Fibroblast of lung (primary cell): ENCODE data around the gene RIOK1. TPM values are rescaled to one million over a fixed set of nuclear protein-coding genes. Genes with fewer than 3 reads are reported as not detected.

ENCODE experiments used
- DNase-seq, 2 donors: peaks; one replicate each; pipeline versions ENCODE4 v3.0.0 to v3.0.0-alpha.2; 2010; ENCODE audit warnings: low read depth in 2 of 2
- H2AFZ ChIP-seq: 2 replicates; pipeline ENCODE4 v1.5.1; 2012; ENCODE audit warnings: low read length, control low read depth, inconsistent platforms
- H3K27ac ChIP-seq: 2 replicates; pipeline ENCODE4 v1.5.1; 2011; ENCODE audit warnings: low read length, control low read depth; ENCODE audit not compliant: insufficient read depth
- H3K27me3 ChIP-seq: 2 replicates; pipeline ENCODE4 v1.5.1; 2011; ENCODE audit warnings: mild to moderate bottlenecking, low read length; ENCODE audit not compliant: control insufficient read depth, insufficient read depth
- H3K36me3 ChIP-seq: 2 replicates; pipeline ENCODE4 v1.5.1; 2011; ENCODE audit warnings: low read length; ENCODE audit not compliant: control insufficient read depth, insufficient read depth
- H3K4me1 ChIP-seq: 2 replicates; pipeline ENCODE4 v1.5.1; 2011; ENCODE audit warnings: low read length; ENCODE audit not compliant: control insufficient read depth, insufficient read depth; ENCODE audit errors: extremely low read depth
- H3K4me2 ChIP-seq: 2 replicates; pipeline ENCODE4 v1.5.1; 2011; ENCODE audit warnings: low read length, control low read depth; ENCODE audit not compliant: insufficient read depth; ENCODE audit errors: extremely low read depth
- H3K4me3 ChIP-seq, 4 experiments: fragments of 200-600 bp in 1 of 4; sonication (generic) in 1 of 4; replicated peaks in 1 of 4; 2 replicates each; pipeline ENCODE4 v1.5.1; 2011 to 2016; ENCODE audit warnings: low read length in 4 of 4, low read depth in 3 of 4, mild to moderate bottlenecking in 3 of 4, control low read depth in 2 of 4, inconsistent platforms in 1 of 4, mixed read lengths in 1 of 4; ENCODE audit not compliant: insufficient read depth in 1 of 4; ENCODE audit errors: control extremely low read depth in 1 of 4
- H3K79me2 ChIP-seq: 2 replicates; pipeline ENCODE4 v1.5.1; 2012; ENCODE audit warnings: mild to moderate bottlenecking, low read length, inconsistent platforms; ENCODE audit not compliant: control insufficient read depth, insufficient read depth
- H3K9ac ChIP-seq: 2 replicates; pipeline ENCODE4 v1.5.1; 2011; ENCODE audit warnings: mild to moderate bottlenecking, low read length, control low read depth; ENCODE audit not compliant: insufficient read depth
- H3K9me3 ChIP-seq: 2 replicates; pipeline ENCODE4 v1.5.1; 2012; ENCODE audit warnings: low read depth, low read length; ENCODE audit not compliant: control insufficient read depth, insufficient read depth
- H4K20me1 ChIP-seq: 2 replicates; pipeline ENCODE4 v1.5.1; 2011; ENCODE audit warnings: low read length; ENCODE audit not compliant: control insufficient read depth, insufficient read depth; ENCODE audit errors: extremely low read depth
- EZH2 ChIP-seq: IDR thresholded peaks from 2 replicates; pipeline ENCODE4 v1.5.1; 2012; ENCODE audit warnings: low read length, control low read depth, mild to moderate bottlenecking; ENCODE audit errors: missing control alignments
- polyA plus RNA-seq, 2 donors: library from polyadenylated mRNA; depleted of rRNA in 1 of 2; stranded (reverse) in 1 of 2; unstranded in 1 of 2; fragments of >200 nt; gene quantifications; 2 replicates each; pipeline ENCODE4 v1.2.1, GENCODE V29; 2011 to 2012; ENCODE audit warnings: missing spikeins in 1 of 2
- total RNA-seq: library from RNA; depleted of rRNA; stranded (reverse); fragments of >200 nt; gene quantifications from 2 replicates; pipeline ENCODE4 v1.2.1, GENCODE V29; 2014
- TF ChIP-seq, protein P1 (sequence below), 2 donors: IDR thresholded peaks in 1 of 2; conservative IDR thresholded peaks in 1 of 2; 1 replicate in 1 of 2; 2 replicates in 1 of 2; pipeline ENCODE4 v1.5.1; 2011 to 2012; ENCODE audit warnings: low read length in 2 of 2, control low read depth in 1 of 2, inconsistent platforms in 1 of 2, low read depth in 1 of 2, mild to moderate bottlenecking in 1 of 2

Gene RIOK1
- total and polyA plus RNA-seq, 2 donors (not counting 1 experiment from before 2014, with no cell fraction given) = 11.9 to 28.7 TPM

- no peak overlapping the region for H3K27ac ChIP-seq
- H3K9ac ChIP-seq = no peak overlapping the region
- no peaks in the 10 kb centered on the region for H3K27me3 ChIP-seq
- DNase-seq = no peak
- H4K20me1 ChIP-seq = no peaks in the 10 kb centered on the region
- H3K4me1 ChIP-seq = peaks cover 4% of the 10 kb centered on the region
- H3K9me3 ChIP-seq = no peaks in the 10 kb centered on the region
- TF ChIP-seq EZH2 = no peak
- peaks cover 25% of the 10 kb centered on the region for H3K79me2 ChIP-seq
- peak overlapping the region; percentile 98 for H3K4me2 ChIP-seq
- no peak overlapping the region for H2AFZ ChIP-seq
- no peaks in the 10 kb centered on the region for H3K36me3 ChIP-seq
- H3K4me3 ChIP-seq = peak overlapping the region in 3 of 4 experiments; percentile 91 to 93 (median 93)
Measured at GRCh38 chr6:7391151-7391550, 1.5 kb downstream of the RIOK1 start.

DNA sequence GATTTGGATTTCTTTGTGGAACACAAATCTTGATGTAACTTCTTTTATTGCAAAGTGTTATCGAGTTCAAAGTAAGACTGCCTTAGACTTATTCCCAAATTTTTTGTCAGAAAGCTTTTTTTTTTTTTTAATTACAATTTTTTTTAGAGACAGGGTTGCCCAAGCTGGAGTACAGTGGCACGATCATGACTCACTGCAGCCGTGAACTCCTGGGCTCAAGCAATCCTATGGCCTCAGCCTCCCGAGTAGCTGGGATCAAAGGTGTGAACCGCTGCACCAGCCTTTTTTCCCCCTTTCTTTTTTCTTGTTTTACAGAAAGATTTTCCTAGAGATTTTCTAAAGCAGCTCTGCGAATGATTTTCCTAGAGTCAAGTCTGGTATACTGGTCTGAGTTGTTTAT, 2.8 kb downstream of the RIOK1 start:
- Histone ChIP-seq H3K4me1 (peaks cover 4% of the 10 kb centered on the region), H3K79me2 (peaks cover 25% of the 10 kb centered on the region), H3K9ac (no peak overlapping the region), H3K4me3 (no peak overlapping the region), H2AFZ (no peak overlapping the region), H3K36me3 (peaks cover 2% of the 10 kb centered on the region), H4K20me1 (no peaks in the 10 kb centered on the region), H3K4me2 (no peak overlapping the region), H3K27me3 (no peaks in the 10 kb centered on the region), H3K27ac (no peak overlapping the region), H3K9me3 (no peaks in the 10 kb centered on the region)
- no peak for DNase-seq
- no peak for TF ChIP-seq EZH2
- TF ChIP-seq, protein P1, sequence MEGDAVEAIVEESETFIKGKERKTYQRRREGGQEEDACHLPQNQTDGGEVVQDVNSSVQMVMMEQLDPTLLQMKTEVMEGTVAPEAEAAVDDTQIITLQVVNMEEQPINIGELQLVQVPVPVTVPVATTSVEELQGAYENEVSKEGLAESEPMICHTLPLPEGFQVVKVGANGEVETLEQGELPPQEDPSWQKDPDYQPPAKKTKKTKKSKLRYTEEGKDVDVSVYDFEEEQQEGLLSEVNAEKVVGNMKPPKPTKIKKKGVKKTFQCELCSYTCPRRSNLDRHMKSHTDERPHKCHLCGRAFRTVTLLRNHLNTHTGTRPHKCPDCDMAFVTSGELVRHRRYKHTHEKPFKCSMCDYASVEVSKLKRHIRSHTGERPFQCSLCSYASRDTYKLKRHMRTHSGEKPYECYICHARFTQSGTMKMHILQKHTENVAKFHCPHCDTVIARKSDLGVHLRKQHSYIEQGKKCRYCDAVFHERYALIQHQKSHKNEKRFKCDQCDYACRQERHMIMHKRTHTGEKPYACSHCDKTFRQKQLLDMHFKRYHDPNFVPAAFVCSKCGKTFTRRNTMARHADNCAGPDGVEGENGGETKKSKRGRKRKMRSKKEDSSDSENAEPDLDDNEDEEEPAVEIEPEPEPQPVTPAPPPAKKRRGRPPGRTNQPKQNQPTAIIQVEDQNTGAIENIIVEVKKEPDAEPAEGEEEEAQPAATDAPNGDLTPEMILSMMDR (conservative IDR thresholded peaks at IDR 0.05 in 1 of 2, IDR thresholded peaks at IDR 0.05 in 1 of 2; ENCODE audit: low read depth in 1 of 2, low read length in 2 of 2) = no peak

DNA sequence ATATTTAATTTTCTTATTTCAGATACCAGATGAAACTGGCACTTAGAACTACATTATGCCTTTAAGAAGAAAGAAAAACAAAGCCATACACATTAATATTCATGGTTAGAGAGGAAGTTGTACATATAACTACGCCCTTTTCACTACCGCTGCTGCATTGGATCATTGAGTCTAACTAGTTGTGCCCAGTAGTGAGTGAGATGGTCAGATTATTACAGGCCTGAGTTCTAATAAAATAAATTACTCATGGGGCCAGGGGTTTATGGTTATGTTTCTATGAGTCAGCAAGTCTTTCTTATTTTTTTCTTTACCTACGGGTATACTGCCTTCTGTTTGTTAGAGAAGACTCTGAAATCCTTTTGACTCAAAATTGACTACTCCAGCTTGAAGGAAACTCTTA, 11.5 kb downstream of the RIOK1 start:
- TF ChIP-seq EZH2 = no peak
- TF ChIP-seq, protein P1 (conservative IDR thresholded peaks at IDR 0.05 in 1 of 2, IDR thresholded peaks at IDR 0.05 in 1 of 2; ENCODE audit: low read depth in 1 of 2, low read length in 2 of 2) = no peak
- Histone ChIP-seq H3K4me1 (no peaks in the 10 kb centered on the region), H3K9ac (no peak overlapping the region), H3K27ac (no peak overlapping the region), H3K4me3 (no peak overlapping the region), H2AFZ (no peak overlapping the region), H3K27me3 (no peaks in the 10 kb centered on the region), H3K79me2 (no peaks in the 10 kb centered on the region), H3K4me2 (no peak overlapping the region), H3K36me3 (peaks cover 3% of the 10 kb centered on the region), H3K9me3 (no peaks in the 10 kb centered on the region), H4K20me1 (no peaks in the 10 kb centered on the region)
- DNase-seq = peak in 1 of 2 donors; percentile 17
